Measurements from ENCODE around the gene MOCS3. TPM values are rescaled to one million over a fixed set of nuclear protein-coding genes. Genes with fewer than 3 reads are reported as not detected.

Gene MOCS3
- total and polyA plus RNA-seq, 7 experiments from 2014 or later: 2.5 to 8.9 (median 5.2) TPM

DNA sequence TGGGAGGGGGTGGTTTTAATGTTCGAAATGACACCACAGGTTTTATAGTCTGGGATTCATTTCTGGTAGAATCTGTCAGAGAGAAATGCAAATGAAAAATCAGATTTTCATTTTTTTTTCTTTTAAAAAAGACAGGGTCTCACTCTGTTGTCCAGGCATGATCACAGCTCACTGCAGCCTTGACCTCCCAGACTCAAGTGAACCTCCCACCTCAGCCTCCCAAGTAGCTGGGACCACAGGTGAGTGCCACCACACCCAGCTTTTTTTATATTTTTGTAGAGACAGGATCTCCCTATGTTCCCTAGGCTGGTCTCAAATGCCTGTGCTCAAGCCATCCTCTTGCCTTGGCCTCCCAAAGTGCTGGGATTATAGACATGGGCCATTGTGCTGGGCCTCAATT, 25.0 kb upstream of the MOCS3 start:
- ATAC-seq (no peak), DNase-seq (no peak)
- H3K27ac ChIP-seq (ENCODE audit: low read depth, low read length): no peak overlapping the region
- Mint-ChIP-seq H3K36me3 (peaks cover 0 to 28% (median 15%) of the 10 kb centered on the region in 5 donors), H3K27ac (peak overlapping the region in 6 of 9 donors; percentile 26 to 99 (median 82)), H3K4me3 (no peak overlapping the region), H3K9me3 (peaks cover 0 to 3% (median 0%) of the 10 kb centered on the region in 11 donors), H3K4me1 (peaks cover 12 to 27% (median 18%) of the 10 kb centered on the region in 7 donors), H3K27me3 (no peaks in the 10 kb centered on the region)
- no peak overlapping the region for H3K4me3 ChIP-seq (ENCODE audit: low read length)
- peaks cover 10 to 20% (median 11%) of the 10 kb centered on the region in 3 experiments for H3K36me3 ChIP-seq (ENCODE audit: control insufficient read depth in 2 of 3, insufficient read depth in 3 of 3, low read length in 3 of 3)
- intact Hi-C loops (cut with micrococcal nuclease): loop anchor here in 1 of 2 donors (10.0 kb wide), 1 partner anchor 819 kb away; the partner anchor contains the start of gene UBE2V1
- H3K27me3 ChIP-seq (ENCODE audit: control insufficient read depth in 2 of 2, insufficient read depth in 2 of 2, low read length in 2 of 2): no peaks in the 10 kb centered on the region
- CTCF ChIA-PET: interaction anchor here (0.7 kb wide), 1 partner anchor 139 kb away, joined by 3 read pairs; the partner anchor contains the start of gene BCAS4
- peaks cover 12 to 18% of the 10 kb centered on the region in 2 donors for H3K4me1 ChIP-seq (ENCODE audit: control insufficient read depth in 2 of 2, insufficient read depth in 2 of 2, low read length in 2 of 2)
- H3K9me3 ChIP-seq (ENCODE audit: control insufficient read depth in 2 of 3, low read length in 3 of 3): no peaks in the 10 kb centered on the region
- POLR2A ChIA-PET: interaction anchor here (0.8 to 6.0 kb wide), 2 partner anchors 24 to 140 kb away, joined by 4 to 95 read pairs; partner anchors contain the start of genes DPM1 and MOCS3

GRCh38 chr20:50943069-50943468, 15.5 kb upstream of the MOCS3 start:
- DNase-seq: no peak
- no peaks in the 10 kb centered on the region for H3K27me3 Mint-ChIP-seq
- CTCF ChIA-PET: no interaction called here
- no peak overlapping the region for H3K4me3 ChIP-seq (ENCODE audit: low read length)
- no peak overlapping the region for H3K27ac ChIP-seq (ENCODE audit: low read depth, low read length)
- peaks cover 4 to 29% (median 13%) of the 10 kb centered on the region in 5 donors for H3K36me3 Mint-ChIP-seq
- H3K4me3 Mint-ChIP-seq: no peak overlapping the region
- H3K4me1 ChIP-seq (ENCODE audit: control insufficient read depth in 2 of 2, insufficient read depth in 2 of 2, low read length in 2 of 2): no peaks in the 10 kb centered on the region
- POLR2A ChIA-PET: interaction anchor here (2.8 to 3.5 kb wide), 2 partner anchors 12 to 15 kb away, joined by 12 to 19 read pairs; partner anchors contain the start of genes ADNP, DPM1 and MOCS3
- H3K27me3 ChIP-seq (ENCODE audit: control insufficient read depth in 2 of 2, insufficient read depth in 2 of 2, low read length in 2 of 2): no peaks in the 10 kb centered on the region
- peak; percentile 44 for ATAC-seq
- peaks cover 0 to 5% (median 0%) of the 10 kb centered on the region in 7 donors for H3K4me1 Mint-ChIP-seq
- peak overlapping the region in 2 of 9 donors; percentile 12 to 33 for H3K27ac Mint-ChIP-seq
- H3K36me3 ChIP-seq (ENCODE audit: control insufficient read depth in 2 of 3, insufficient read depth in 3 of 3, low read length in 3 of 3): peaks cover 28 to 85% (median 37%) of the 10 kb centered on the region in 3 experiments
- no peaks in the 10 kb centered on the region for H3K9me3 ChIP-seq (ENCODE audit: control insufficient read depth in 2 of 3, low read length in 3 of 3)
- intact Hi-C loops (cut with micrococcal nuclease): no loop called here
- no peaks in the 10 kb centered on the region for H3K9me3 Mint-ChIP-seq

- H3K4me1 ChIP-seq (ENCODE audit: control insufficient read depth in 2 of 2, insufficient read depth in 2 of 2, low read length in 2 of 2): no peaks in the 10 kb centered on the region
- peaks cover 3 to 21% (median 12%) of the 10 kb centered on the region in 7 donors for H3K4me1 Mint-ChIP-seq
- peak overlapping the region in 1 of 9 donors; percentile 42 for H3K27ac Mint-ChIP-seq
- H3K27me3 Mint-ChIP-seq: no peaks in the 10 kb centered on the region
- H3K4me3 Mint-ChIP-seq: no peak overlapping the region
- ChIA-PET CTCF (interaction anchor here (0.9 kb wide), 1 partner anchor 154 kb away, joined by 3 read pairs; the partner anchor contains the start of gene BCAS4), POLR2A (interaction anchor here (1.0 to 3.0 kb wide), 3 partner anchors 10 to 17 kb away, joined by 3 to 15 read pairs (median 5); partner anchors contain the start of genes ADNP, DPM1 and MOCS3)
- peaks cover 0 to 1% (median 0%) of the 10 kb centered on the region in 11 donors for H3K9me3 Mint-ChIP-seq
- H3K36me3 ChIP-seq (ENCODE audit: control insufficient read depth in 2 of 3, insufficient read depth in 3 of 3, low read length in 3 of 3): peaks cover 36 to 90% (median 43%) of the 10 kb centered on the region in 3 experiments
- no peak overlapping the region for H3K4me3 ChIP-seq (ENCODE audit: low read length)
- peaks cover 12 to 41% (median 22%) of the 10 kb centered on the region in 5 donors for H3K36me3 Mint-ChIP-seq
- H3K27me3 ChIP-seq (ENCODE audit: control insufficient read depth in 2 of 2, insufficient read depth in 2 of 2, low read length in 2 of 2): no peaks in the 10 kb centered on the region
- H3K9me3 ChIP-seq (ENCODE audit: control insufficient read depth in 2 of 3, low read length in 3 of 3): no peaks in the 10 kb centered on the region
- ATAC-seq: no peak
- no peak overlapping the region for H3K27ac ChIP-seq (ENCODE audit: low read depth, low read length)
- intact Hi-C loops (cut with micrococcal nuclease): no loop called here
- no peak for DNase-seq
Observed at GRCh38 chr20:50948132-50948785, 10.4 kb upstream of the MOCS3 start.

DNA sequence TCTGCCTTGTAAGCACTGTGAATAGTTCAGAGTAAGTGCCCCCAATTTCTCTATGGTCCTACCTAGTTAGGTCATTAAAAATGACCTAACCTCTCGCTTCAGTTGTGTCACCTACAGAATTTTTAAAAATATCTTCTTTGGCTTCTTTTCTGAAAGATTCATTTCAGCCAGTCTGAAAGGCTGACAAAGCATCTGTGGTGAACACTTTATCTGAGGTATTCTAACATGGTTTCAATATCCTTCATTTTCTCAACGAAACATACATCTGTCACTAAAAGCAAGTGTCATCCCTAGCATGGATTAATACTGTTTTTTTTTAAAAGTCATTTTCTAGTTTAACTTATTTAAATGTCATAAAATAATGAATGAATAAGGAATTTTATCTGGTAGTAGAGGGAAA, 5.4 kb upstream of the MOCS3 start:
- CTCF ChIA-PET: no interaction called here

GRCh38 chr20:50953821-50954220, 4.8 kb upstream of the MOCS3 start:
- no peak for DNase-seq
- no peaks in the 10 kb centered on the region for H3K27me3 ChIP-seq (ENCODE audit: control insufficient read depth in 2 of 2, insufficient read depth in 2 of 2, low read length in 2 of 2)
- Mint-ChIP-seq H3K9me3 (peaks cover 0 to 3% (median 0%) of the 10 kb centered on the region in 11 donors), H3K4me3 (no peak overlapping the region), H3K27me3 (peaks cover 0 to 2% (median 0%) of the 10 kb centered on the region in 5 donors), H3K27ac (no peak overlapping the region), H3K36me3 (peaks cover 8 to 27% (median 17%) of the 10 kb centered on the region in 5 donors), H3K4me1 (peaks cover 27 to 62% (median 42%) of the 10 kb centered on the region in 7 donors)
- no peak overlapping the region for H3K27ac ChIP-seq (ENCODE audit: low read depth, low read length)
- ChIA-PET POLR2A (no interaction called here), CTCF (interaction anchor here (0.6 kb wide), 1 partner anchor 1093 kb away, joined by 3 read pairs; no protein-coding TSS in a partner anchor)
- peaks cover 13 to 18% of the 10 kb centered on the region in 2 donors for H3K4me1 ChIP-seq (ENCODE audit: control insufficient read depth in 2 of 2, insufficient read depth in 2 of 2, low read length in 2 of 2)
- no peak overlapping the region for H3K4me3 ChIP-seq (ENCODE audit: low read length)
- peaks cover 17 to 63% (median 18%) of the 10 kb centered on the region in 3 experiments for H3K36me3 ChIP-seq (ENCODE audit: control insufficient read depth in 2 of 3, insufficient read depth in 3 of 3, low read length in 3 of 3)
- no peaks in the 10 kb centered on the region for H3K9me3 ChIP-seq (ENCODE audit: control insufficient read depth in 2 of 3, low read length in 3 of 3)
- intact Hi-C loops (cut with micrococcal nuclease): no loop called here
- ATAC-seq: no peak

More for the DNA sequence above, 5.4 kb upstream of the MOCS3 start:
- ATAC-seq: no peak
- H3K36me3 ChIP-seq (ENCODE audit: control insufficient read depth in 2 of 3, insufficient read depth in 3 of 3, low read length in 3 of 3): peaks cover 21 to 66% (median 22%) of the 10 kb centered on the region in 3 experiments
- H3K4me1 ChIP-seq (ENCODE audit: control insufficient read depth in 2 of 2, insufficient read depth in 2 of 2, low read length in 2 of 2): peaks cover 13 to 18% of the 10 kb centered on the region in 2 donors
- no peaks in the 10 kb centered on the region for H3K27me3 ChIP-seq (ENCODE audit: control insufficient read depth in 2 of 2, insufficient read depth in 2 of 2, low read length in 2 of 2)
- Mint-ChIP-seq H3K4me3 (no peak overlapping the region), H3K36me3 (peaks cover 8 to 29% (median 17%) of the 10 kb centered on the region in 5 donors), H3K27ac (no peak overlapping the region), H3K4me1 (peaks cover 27 to 56% (median 39%) of the 10 kb centered on the region in 7 donors), H3K9me3 (peaks cover 0 to 3% (median 0%) of the 10 kb centered on the region in 11 donors), H3K27me3 (no peaks in the 10 kb centered on the region)
- DNase-seq: no peak
- H3K4me3 ChIP-seq (ENCODE audit: low read length): no peak overlapping the region
- H3K9me3 ChIP-seq (ENCODE audit: control insufficient read depth in 2 of 3, low read length in 3 of 3): no peaks in the 10 kb centered on the region
- POLR2A ChIA-PET: interaction anchor here (1.0 kb wide), 1 partner anchor 21 kb away, joined by 3 read pairs; no protein-coding TSS in a partner anchor
- H3K27ac ChIP-seq (ENCODE audit: low read depth, low read length): no peak overlapping the region
- intact Hi-C loops (cut with micrococcal nuclease): no loop called here

GRCh38 chr20:50957276-50957675, 1.3 kb upstream of the MOCS3 start:
- Histone ChIP-seq H3K36me3 (ENCODE audit: control insufficient read depth in 2 of 3, insufficient read depth in 3 of 3, low read length in 3 of 3) (peaks cover 4 to 37% (median 7%) of the 10 kb centered on the region in 3 experiments), H3K9me3 (ENCODE audit: control insufficient read depth in 2 of 3, low read length in 3 of 3) (no peaks in the 10 kb centered on the region), H3K27me3 (ENCODE audit: control insufficient read depth in 2 of 2, insufficient read depth in 2 of 2, low read length in 2 of 2) (no peaks in the 10 kb centered on the region), H3K27ac (ENCODE audit: low read depth, low read length) (peak overlapping the region; percentile 93), H3K4me1 (ENCODE audit: control insufficient read depth in 2 of 2, insufficient read depth in 2 of 2, low read length in 2 of 2) (peaks cover 22 to 25% of the 10 kb centered on the region in 2 donors), H3K4me3 (ENCODE audit: low read length) (peak overlapping the region; percentile 93)
- Mint-ChIP-seq H3K36me3 (peaks cover 0 to 19% (median 11%) of the 10 kb centered on the region in 5 donors), H3K4me3 (peak overlapping the region; percentile 92 to 99 (median 98)), H3K27ac (peak overlapping the region; percentile 97 to 100 (median 100)), H3K9me3 (peaks cover 0 to 3% (median 0%) of the 10 kb centered on the region in 11 donors), H3K27me3 (peaks cover 0 to 2% (median 0%) of the 10 kb centered on the region in 5 donors), H3K4me1 (peaks cover 25 to 82% (median 65%) of the 10 kb centered on the region in 7 donors)
- POLR2A ChIA-PET: interaction anchor here (0.9 to 3.2 kb wide), 8 partner anchors 11 to 447 kb away, joined by 3 to 95 read pairs (median 14); partner anchors contain the start of genes ADNP, BCAS4 and PTPN1
- CTCF ChIA-PET: interaction anchor here (0.6 to 1.5 kb wide), 4 partner anchors 17 to 165 kb away, joined by 3 to 6 read pairs (median 4); partner anchors contain the start of gene ADNP
- intact Hi-C loops (cut with micrococcal nuclease): no loop called here
- ATAC-seq (no peak), DNase-seq (no peak)
